ENCODE results near the gene KCNQ1.

Gene KCNQ1

GRCh38 chr11:2443406-2443805 lies 1.4 kb upstream of the KCNQ1 start:
- DNase-seq (ENCODE audit: low spot score) (no peak), FAIRE-seq (no peak)

- no peak for FAIRE-seq
- DNase-seq (ENCODE audit: low spot score), result no peak
Observed at GRCh38 chr11:2443881-2444820, 657 bp upstream of the KCNQ1 start, which contains the start of gene TRPM5. TRPM5 (minus strand) TSS chr11:2444514; CDS start chr11:2423036, 21,478 bp downstream.

- FAIRE-seq (no peak), DNase-seq (ENCODE audit: low spot score) (no peak)
Observed at GRCh38 chr11:2445746-2446551, 1.1 kb downstream of the KCNQ1 start.

GRCh38 chr11:2446590-2447252 lies 1.9 kb downstream of the KCNQ1 start:
- no peak for DNase-seq (ENCODE audit: low spot score)

GRCh38 chr11:2447253-2447950 lies 2.6 kb downstream of the KCNQ1 start:
- no peak for FAIRE-seq
- DNase-seq (ENCODE audit: low spot score), result no peak

More at GRCh38 chr11:2446590-2447252, 1.9 kb downstream of the KCNQ1 start:
- no peak for FAIRE-seq

- FAIRE-seq (no peak), DNase-seq (ENCODE audit: low spot score) (no peak)
Observed at GRCh38 chr11:2447951-2448650, 3.3 kb downstream of the KCNQ1 start.

GRCh38 chr11:2448661-2449547 lies 4.1 kb downstream of the KCNQ1 start:
- no peak for FAIRE-seq

GRCh38 chr11:2449548-2450320 lies 4.9 kb downstream of the KCNQ1 start:
- DNase-seq (ENCODE audit: low spot score), result no peak
- no peak for FAIRE-seq

More at GRCh38 chr11:2448661-2449547, 4.1 kb downstream of the KCNQ1 start:
- DNase-seq (ENCODE audit: low spot score), result no peak

- FAIRE-seq (no peak), DNase-seq (ENCODE audit: low spot score) (no peak)
Observed at GRCh38 chr11:2450321-2451041, 5.7 kb downstream of the KCNQ1 start.

GRCh38 chr11:2451336-2451735 lies 6.5 kb downstream of the KCNQ1 start:
- DNase-seq (ENCODE audit: low spot score) (no peak), FAIRE-seq (no peak)

GRCh38 chr11:2451916-2452315 lies 7.1 kb downstream of the KCNQ1 start:
- FAIRE-seq (no peak), DNase-seq (ENCODE audit: low spot score) (no peak)

GRCh38 chr11:2452321-2453012 lies 7.7 kb downstream of the KCNQ1 start:
- no peak for FAIRE-seq
- no peak for DNase-seq (ENCODE audit: low spot score)

- no peak for FAIRE-seq
- DNase-seq (ENCODE audit: low spot score), result no peak
Observed at GRCh38 chr11:2453436-2453835, 8.6 kb downstream of the KCNQ1 start.

GRCh38 chr11:2458321-2458720 lies 13.5 kb downstream of the KCNQ1 start:
- no peak for FAIRE-seq

GRCh38 chr11:2459016-2459725 lies 14.4 kb downstream of the KCNQ1 start:
- no peak for DNase-seq (ENCODE audit: low spot score)
- FAIRE-seq, result no peak

More at GRCh38 chr11:2458321-2458720, 13.5 kb downstream of the KCNQ1 start:
- no peak for DNase-seq (ENCODE audit: low spot score)

- DNase-seq (ENCODE audit: low spot score), result no peak
- FAIRE-seq, result no peak
Observed at GRCh38 chr11:2459796-2460531, 15.2 kb downstream of the KCNQ1 start.
